Measurements from ENCODE around the gene GRIP2.
A peak's percentile ranks its signal among the peaks of the same experiment; 100 is the strongest.

GRIP2 gene

GRCh38 chr3:14439501-14440167 is 100.5 kb downstream of the GRIP2 start:
- no peaks in the 10 kb centered on the region for H3F3A ChIP-seq (ENCODE audit: insufficient read depth, low read length)
- no peak overlapping the region for H2AFZ ChIP-seq (ENCODE audit: low read length)
- H3K27me3 ChIP-seq (ENCODE audit: insufficient read depth, low read length): no peaks in the 10 kb centered on the region
- H3K4me3 ChIP-seq (ENCODE audit: low read depth, low read length, poor library complexity, severe bottlenecking): peak overlapping the region; percentile 53
- TF ChIP-seq EZH2 (IDR thresholded peaks at IDR 0.05; ENCODE audit: borderline replicate concordance, low read length): no peak
- TF ChIP-seq, protein P1, sequence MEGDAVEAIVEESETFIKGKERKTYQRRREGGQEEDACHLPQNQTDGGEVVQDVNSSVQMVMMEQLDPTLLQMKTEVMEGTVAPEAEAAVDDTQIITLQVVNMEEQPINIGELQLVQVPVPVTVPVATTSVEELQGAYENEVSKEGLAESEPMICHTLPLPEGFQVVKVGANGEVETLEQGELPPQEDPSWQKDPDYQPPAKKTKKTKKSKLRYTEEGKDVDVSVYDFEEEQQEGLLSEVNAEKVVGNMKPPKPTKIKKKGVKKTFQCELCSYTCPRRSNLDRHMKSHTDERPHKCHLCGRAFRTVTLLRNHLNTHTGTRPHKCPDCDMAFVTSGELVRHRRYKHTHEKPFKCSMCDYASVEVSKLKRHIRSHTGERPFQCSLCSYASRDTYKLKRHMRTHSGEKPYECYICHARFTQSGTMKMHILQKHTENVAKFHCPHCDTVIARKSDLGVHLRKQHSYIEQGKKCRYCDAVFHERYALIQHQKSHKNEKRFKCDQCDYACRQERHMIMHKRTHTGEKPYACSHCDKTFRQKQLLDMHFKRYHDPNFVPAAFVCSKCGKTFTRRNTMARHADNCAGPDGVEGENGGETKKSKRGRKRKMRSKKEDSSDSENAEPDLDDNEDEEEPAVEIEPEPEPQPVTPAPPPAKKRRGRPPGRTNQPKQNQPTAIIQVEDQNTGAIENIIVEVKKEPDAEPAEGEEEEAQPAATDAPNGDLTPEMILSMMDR (IDR thresholded peaks at IDR 0.05; ENCODE audit: low read length): no peak
- H4K20me1 ChIP-seq (ENCODE audit: insufficient read depth, low read length): no peaks in the 10 kb centered on the region
- H3K4me2 ChIP-seq (ENCODE audit: low read length): peak overlapping the region; percentile 72
- peaks cover 52% of the 10 kb centered on the region for H3K4me1 ChIP-seq (ENCODE audit: insufficient read depth, low read length, severe bottlenecking)
- H3K9me3 ChIP-seq (ENCODE audit: low read length): no peaks in the 10 kb centered on the region
- peak overlapping the region; percentile 54; the same call in 1 of the 2 replicates for H3K9ac ChIP-seq (ENCODE audit: low read length)
- H3K36me3 ChIP-seq (ENCODE audit: insufficient read depth, low read length): peaks cover 14% of the 10 kb centered on the region
- H3K9me2 ChIP-seq (ENCODE audit: low read depth, low read length): no peaks in the 10 kb centered on the region
- peaks cover 4% of the 10 kb centered on the region; the same call in 1 of the 2 replicates for H3K79me2 ChIP-seq (ENCODE audit: insufficient read depth, low read length)
- peak overlapping the region; percentile 93 for H3K27ac ChIP-seq (ENCODE audit: low read depth, low read length, poor library complexity, severe bottlenecking)

Measured in OCI-LY1 (cell line).